Eye (tissue), 1 donor: ENCODE results near the gene VPS37C.
"Not testable (repeated sequence)": the region's sequence is repeated elsewhere in the genome, so short reads cannot be mapped to it uniquely, and the experiment has no call there.

Source experiments
- DNase-seq: peaks from one replicate; pipeline ENCODE4 v3.0.0-alpha.2; 2015

VPS37C gene

GRCh38 chr11:61161190-61162091 is at the start of gene VPS37C:
Gene VPS37C (minus strand): TSS chr11:61161426. CDS start chr11:61138829, 22,597 bp downstream.
- peak; percentile 96 for DNase-seq

- DNase-seq, result not testable (repeated sequence)
Observed at GRCh38 chr11:61210629-61211028, 49.4 kb upstream of the VPS37C start.

GRCh38 chr11:61207636-61208310 is 46.5 kb upstream of the VPS37C start:
- DNase-seq, result not testable (repeated sequence)

GRCh38 chr11:61204502-61205059 is 43.4 kb upstream of the VPS37C start:
- peak; percentile 25 for DNase-seq

GRCh38 chr11:61203873-61204272 is 42.6 kb upstream of the VPS37C start:
- not testable (repeated sequence) for DNase-seq

GRCh38 chr11:61202950-61203746 is 41.9 kb upstream of the VPS37C start, which contains the start of gene PGA3:
Gene PGA3 (plus strand): TSS chr11:61203515. CDS start chr11:61203565, 50 bp downstream.
- not testable (repeated sequence) for DNase-seq

- DNase-seq, result no peak
Observed at GRCh38 chr11:61201476-61201875, 40.2 kb upstream of the VPS37C start.

GRCh38 chr11:61198948-61199523 is 37.8 kb upstream of the VPS37C start:
- no peak for DNase-seq

- peak; percentile 56 for DNase-seq
Observed at GRCh38 chr11:61198361-61198760, 37.1 kb upstream of the VPS37C start.

- no peak for DNase-seq
Observed at GRCh38 chr11:61195719-61196118, 34.5 kb upstream of the VPS37C start.

GRCh38 chr11:61194981-61195695 is 33.9 kb upstream of the VPS37C start:
- no peak for DNase-seq

GRCh38 chr11:61194169-61194671 is 33.0 kb upstream of the VPS37C start:
- no peak for DNase-seq

GRCh38 chr11:61193596-61193995 is 32.4 kb upstream of the VPS37C start:
- DNase-seq, result no peak

- DNase-seq, result no peak
Observed at GRCh38 chr11:61189933-61190332, 28.7 kb upstream of the VPS37C start.

GRCh38 chr11:61187505-61188130 is 26.4 kb upstream of the VPS37C start:
- DNase-seq, result peak; percentile 96

- no peak for DNase-seq
Observed at GRCh38 chr11:61186504-61186903, 25.3 kb upstream of the VPS37C start.

- no peak for DNase-seq
Observed at GRCh38 chr11:61183645-61184044, 22.4 kb upstream of the VPS37C start.

- DNase-seq, result no peak
Observed at GRCh38 chr11:61181489-61181888, 20.3 kb upstream of the VPS37C start.

GRCh38 chr11:61180205-61180604 is 19.0 kb upstream of the VPS37C start:
- not testable (repeated sequence) for DNase-seq

GRCh38 chr11:61176446-61176845 is 15.2 kb upstream of the VPS37C start:
- no peak for DNase-seq

GRCh38 chr11:61174949-61175348 is 13.7 kb upstream of the VPS37C start:
- DNase-seq, result no peak
